GM21717 (cell line): ENCODE results near the gene GVQW3.

Experiments used
- ATAC-seq: cut with Tn5 transposase; IDR thresholded peaks from one replicate; pipeline ENCODE4 v1.9.1; 2021; ENCODE audit warnings: mild to moderate bottlenecking, moderate library complexity; ENCODE audit not compliant: unreplicated experiment

The GVQW3 gene

DNA sequence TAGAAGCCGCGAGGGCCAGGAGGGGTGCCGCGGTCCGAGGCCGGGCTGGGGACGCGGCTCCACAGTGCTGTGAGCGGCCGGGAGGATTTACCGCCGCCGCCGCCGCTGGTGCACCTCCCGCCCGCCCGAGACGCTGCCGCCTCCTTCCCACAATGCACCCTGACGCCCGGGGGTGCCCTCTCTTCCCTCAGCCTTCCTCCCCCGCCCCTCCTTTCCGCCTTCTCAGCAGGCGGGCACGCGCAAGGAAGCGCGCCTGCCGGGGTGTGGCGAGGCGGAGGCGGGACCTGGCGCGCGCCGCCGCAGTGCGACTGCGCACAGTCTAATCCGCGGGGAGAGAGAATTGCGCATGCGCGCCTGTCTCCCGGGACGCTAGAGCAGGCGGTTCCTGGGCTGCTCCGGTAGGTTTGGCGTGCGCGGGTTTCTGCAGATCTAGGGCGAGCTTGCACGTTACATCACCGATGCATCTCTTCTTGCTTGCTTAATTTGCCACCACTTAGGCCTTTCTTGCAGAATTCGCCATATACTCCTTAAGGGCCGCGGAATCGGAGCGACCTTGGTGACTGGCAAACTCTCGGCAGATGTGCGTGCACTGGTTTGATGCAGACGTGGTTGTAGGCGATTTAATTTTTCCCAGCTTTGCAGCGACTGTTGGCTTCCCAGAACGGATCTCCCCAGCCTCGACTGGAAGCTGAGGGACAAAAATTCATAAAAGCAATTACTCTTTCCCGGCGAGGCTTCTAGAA, at the start of gene GVQW3, which contains the start of gene THAP12:
Gene GVQW3, plus strand, starts transcription at position 347 of the 743 bp plus-strand sequence. CDS start 506 bp downstream, outside the sequence.
Gene THAP12, minus strand, starts transcription at position 156 of the 743 bp plus-strand sequence. CDS start 296 bp downstream, outside the sequence.
- ATAC-seq: peak; percentile 54

DNA sequence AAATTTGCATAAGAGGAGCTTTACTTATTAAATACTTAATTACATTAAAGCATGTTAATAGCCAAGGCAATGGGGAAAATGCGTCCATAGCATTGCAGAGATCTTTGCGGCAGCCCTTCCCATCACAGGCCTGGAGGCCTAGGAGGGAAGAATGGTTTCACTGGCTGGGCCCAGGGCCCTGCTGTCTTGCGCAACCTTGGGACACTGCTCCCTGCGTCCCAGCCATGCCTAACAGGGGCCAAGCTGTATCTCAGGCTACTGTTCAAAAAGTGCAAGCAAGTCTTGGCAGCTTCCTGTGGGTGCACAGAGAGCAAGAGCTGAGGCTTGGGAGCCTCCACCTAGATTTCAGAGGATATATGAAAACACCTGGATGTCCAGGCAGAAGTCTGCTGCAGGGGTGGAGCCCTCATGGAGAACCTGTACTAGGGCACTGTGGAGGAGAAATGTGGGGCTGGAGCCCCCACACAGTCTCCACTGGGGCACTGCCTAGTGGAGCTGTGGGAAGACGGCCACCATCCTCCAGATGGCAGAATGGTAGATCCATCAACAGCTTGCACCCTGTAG, 46.2 kb upstream of the GVQW3 start:
- ATAC-seq: no peak

DNA sequence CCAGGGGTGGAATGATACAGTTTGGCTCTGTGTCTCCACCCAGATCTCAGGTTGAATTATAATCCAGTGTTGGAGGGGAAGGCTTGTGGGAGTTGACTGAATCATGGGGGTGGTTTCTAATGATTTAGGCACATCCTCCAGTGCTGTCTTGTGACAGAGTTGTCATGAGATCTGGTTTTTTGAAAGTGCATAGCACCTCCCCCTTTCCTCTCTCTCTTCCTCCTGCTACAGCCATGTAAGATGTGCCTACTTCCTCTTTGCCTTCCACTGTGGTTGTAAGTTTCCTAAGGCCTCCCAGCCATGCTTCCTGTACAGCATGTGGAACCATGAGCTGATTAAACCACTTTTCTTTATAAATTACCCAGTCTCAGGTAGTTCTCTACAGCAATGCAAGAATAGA, 45.3 kb upstream of the GVQW3 start:
- no peak for ATAC-seq

DNA sequence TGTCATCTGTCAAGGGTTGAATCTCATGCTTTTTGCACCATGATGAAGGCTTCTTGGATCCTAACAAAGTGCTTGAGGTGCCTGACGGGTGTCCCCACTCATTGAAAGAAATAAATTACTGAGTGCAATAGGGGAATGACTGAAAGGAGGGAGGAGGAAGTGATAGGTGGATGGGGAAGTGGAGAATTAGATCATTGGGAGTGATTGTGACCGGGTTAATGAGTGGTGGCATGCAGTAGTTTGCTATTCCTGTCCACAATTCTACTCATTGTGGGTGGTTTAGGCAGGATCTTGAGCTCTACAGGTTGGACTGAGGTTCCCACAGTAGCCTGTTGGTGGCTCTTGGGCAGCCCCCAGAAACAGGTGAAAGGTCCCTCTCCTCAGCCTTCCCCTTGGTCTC, 44.5 kb upstream of the GVQW3 start:
- no peak for ATAC-seq

GRCh38 chr11:76337469-76337868, 43.7 kb upstream of the GVQW3 start:
- ATAC-seq: no peak

DNA sequence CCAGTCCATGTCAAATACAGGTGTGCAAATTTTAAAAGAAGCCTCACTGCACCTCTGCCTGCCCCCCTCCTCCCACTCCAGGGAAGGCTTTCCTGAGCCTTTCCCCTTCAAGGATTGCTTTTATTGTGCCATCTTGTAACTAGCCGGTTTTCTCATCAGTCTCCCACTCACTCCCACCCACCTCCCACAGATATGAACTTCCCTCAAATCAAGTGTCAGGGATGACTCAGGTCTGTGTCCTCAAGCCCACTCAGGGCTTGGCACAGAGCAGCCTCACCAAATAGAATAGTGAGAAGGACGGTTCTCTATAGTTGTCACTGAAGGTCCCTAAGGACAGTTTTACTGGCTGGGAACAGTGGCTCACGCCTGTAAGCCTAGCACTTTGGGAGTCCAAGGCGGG, 43.2 kb upstream of the GVQW3 start:
- no peak for ATAC-seq

DNA sequence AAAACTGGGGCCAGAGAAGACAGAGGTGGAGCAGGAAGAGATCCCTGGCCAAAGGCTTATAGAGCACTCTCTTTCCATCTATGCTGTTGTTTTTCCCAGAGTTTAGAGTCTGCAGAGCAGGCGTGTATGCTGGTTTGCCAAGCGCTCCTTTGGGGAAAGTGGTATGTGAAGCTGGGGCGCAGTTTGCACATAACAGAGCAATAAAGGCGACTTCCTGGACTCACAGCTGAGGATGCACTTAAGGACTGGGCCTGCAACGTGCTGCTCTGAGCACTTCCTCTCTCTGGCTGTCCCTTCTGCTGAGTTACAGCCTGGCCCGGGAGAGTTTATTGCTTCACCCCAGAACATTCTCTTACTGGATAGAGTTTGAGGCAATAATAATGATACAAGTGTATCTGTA, 41.9 kb upstream of the GVQW3 start:
- ATAC-seq: no peak

DNA sequence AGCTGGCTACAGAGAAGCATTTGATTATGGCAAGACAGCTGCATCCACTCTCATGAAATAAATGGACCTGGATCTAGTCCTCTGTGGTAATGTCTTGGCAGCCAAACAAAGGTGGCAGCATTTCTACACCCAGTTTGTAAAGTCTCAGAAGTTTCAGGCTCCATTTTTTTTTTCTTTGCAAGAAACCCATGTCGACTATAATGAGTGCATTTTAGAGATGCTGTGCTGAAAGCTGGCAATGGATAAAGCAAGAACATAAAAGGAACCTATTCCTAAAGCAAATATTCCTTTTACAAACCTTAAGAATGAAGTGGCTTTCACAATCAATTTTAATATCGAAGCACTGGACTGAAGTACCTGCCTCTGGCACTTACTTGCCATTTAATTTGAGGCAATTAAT, 33.7 kb upstream of the GVQW3 start:
- no peak for ATAC-seq

DNA sequence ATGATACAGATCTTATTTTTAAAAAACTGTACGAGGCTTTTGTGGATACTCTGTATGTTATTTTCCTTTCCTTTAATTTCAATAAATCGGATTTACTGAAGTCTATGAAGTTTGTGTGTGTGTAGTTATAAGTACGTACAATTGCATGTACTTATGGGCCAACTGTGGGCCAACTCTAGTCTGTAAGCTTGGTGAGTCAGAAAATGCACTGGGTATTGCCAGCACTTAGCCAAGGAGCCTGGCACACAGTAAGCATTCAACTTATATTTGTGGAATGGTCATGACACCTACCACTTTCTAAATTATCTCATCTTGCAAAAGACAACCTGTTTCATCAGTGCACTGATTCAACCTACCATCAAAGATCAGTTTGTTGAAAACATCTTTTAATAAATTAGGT, 32.8 kb upstream of the GVQW3 start:
- no peak for ATAC-seq

GRCh38 chr11:76355172-76355571, 26.0 kb upstream of the GVQW3 start:
- ATAC-seq: no peak

- ATAC-seq: no peak
Observed at GRCh38 chr11:76361374-76361773, 19.7 kb upstream of the GVQW3 start.

DNA sequence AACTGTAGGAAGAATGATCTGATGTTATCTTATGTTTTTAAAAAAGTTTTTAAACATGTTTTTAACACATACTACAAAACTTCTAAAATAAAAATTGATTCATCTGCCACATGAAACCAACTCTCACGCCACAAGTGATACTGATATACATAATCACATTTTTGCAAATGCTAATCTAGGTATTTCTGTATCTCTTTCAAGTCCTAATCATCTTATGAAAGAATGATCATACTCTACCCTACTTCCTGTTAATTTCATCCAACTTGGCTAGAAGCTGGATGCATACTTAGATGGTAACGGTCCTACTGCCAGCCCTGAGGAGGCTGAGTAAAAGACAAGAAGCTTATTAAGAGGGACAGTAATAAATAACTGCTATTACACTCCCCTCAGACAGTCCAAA, 19.3 kb upstream of the GVQW3 start:
- ATAC-seq: no peak

GRCh38 chr11:76362716-76363115, 18.4 kb upstream of the GVQW3 start:
- no peak for ATAC-seq

- no peak for ATAC-seq
Observed at GRCh38 chr11:76365038-76365679, 16.0 kb upstream of the GVQW3 start.

DNA sequence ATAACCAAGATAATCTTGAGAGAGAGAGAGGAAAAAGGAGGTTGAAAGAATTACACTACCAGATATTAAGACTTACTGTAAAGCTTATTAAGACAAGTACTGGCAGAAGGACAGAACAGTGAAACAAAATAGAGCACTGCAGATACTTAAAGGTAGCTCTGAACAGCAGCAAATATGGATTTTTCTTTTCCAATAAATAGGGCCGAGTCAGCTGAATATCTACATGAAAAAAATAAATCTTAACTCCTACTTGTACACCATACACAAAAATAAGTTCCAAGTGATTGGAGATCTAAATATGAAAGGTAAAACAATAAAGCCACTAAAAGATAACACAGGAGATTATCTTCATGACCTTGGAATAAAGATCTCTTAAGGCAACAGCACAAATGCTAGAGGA, 12.6 kb upstream of the GVQW3 start:
- ATAC-seq: no peak

DNA sequence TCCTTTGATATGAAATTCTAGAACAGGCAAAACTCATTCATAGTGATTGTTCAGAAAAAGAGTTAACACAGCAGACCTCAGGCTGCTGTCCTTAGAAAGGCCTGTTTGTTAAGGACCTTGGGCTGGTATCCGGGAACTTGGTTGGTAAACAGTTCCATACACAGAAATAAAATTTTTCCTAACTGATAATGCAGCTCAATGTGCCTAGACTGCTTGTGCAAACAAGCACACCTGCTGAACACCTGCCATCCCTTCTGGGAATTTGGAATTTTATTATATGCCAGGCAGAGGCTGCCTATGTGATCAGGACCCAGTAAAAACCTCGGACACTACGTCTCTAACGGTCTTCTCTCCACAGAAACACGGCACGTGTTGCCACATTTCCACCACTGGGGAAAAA, 11.7 kb upstream of the GVQW3 start:
- ATAC-seq: no peak

- ATAC-seq: peak; percentile 49
Observed at GRCh38 chr11:76371170-76371569, 10.0 kb upstream of the GVQW3 start.

GRCh38 chr11:76376746-76377558, 4.2 kb upstream of the GVQW3 start:
- no peak for ATAC-seq

- no peak for ATAC-seq
Observed at GRCh38 chr11:76379807-76380158, 1.3 kb upstream of the GVQW3 start.

GRCh38 chr11:76380159-76380976, 755 bp upstream of the GVQW3 start:
- ATAC-seq: peak; percentile 25

DNA sequence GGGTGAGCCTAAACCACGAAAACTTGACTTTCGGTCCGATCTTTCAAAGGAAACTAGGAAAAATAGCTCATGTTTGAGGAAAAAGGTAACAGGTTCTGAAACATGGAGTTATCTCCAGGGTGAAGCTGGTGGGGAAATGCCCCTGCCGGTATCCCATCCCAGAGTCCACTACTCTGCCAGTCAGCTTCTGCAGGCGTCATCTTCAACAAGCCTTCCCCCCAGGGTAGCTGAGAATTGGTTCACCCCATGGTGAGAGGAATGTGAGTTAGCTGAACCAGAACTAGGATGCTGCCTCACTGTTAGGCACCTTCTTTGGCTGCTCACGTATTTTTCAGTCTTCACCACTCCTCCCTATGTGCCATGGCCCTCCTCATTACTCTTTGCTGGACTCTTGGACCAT, 1.1 kb downstream of the GVQW3 start:
- ATAC-seq: no peak
